AG04449 (cell line): ENCODE results near the gene CD9.

Experiments used
- CTCF ChIA-PET: fragments of 350-600 bp; formaldehyde crosslinking; extraction: SDS; loops from one replicate; lab custom pipeline; 2021; ENCODE audit warnings: antibody characterized with exemption; lab: Yijun Ruan, JAX
- POLR2A ChIA-PET: fragments of 400-600, 350-600 bp; formaldehyde crosslinking; extraction: SDS; loops from one replicate; lab custom pipeline; 2020; ENCODE audit warnings: antibody characterized with exemption, inconsistent platforms; lab: Yijun Ruan, JAX
- DNase-seq: peaks from one replicate; pipeline ENCODE4 v3.0.0-alpha.2; 2010; ENCODE audit warnings: low read depth, low spot score
- H3K4me3 ChIP-seq: 2 replicates; pipeline ENCODE4 v1.5.1; 2011; ENCODE audit warnings: low read depth, mild to moderate bottlenecking, control low read depth, low read length
- CTCF ChIP-seq: IDR thresholded peaks from one replicate; pipeline ENCODE4 v1.5.1; 2011; ENCODE audit warnings: mild to moderate bottlenecking, moderate library complexity, low read length, control low read depth, inconsistent platforms; ENCODE audit not compliant: insufficient read depth; ENCODE audit errors: missing control alignments

The CD9 gene

DNA sequence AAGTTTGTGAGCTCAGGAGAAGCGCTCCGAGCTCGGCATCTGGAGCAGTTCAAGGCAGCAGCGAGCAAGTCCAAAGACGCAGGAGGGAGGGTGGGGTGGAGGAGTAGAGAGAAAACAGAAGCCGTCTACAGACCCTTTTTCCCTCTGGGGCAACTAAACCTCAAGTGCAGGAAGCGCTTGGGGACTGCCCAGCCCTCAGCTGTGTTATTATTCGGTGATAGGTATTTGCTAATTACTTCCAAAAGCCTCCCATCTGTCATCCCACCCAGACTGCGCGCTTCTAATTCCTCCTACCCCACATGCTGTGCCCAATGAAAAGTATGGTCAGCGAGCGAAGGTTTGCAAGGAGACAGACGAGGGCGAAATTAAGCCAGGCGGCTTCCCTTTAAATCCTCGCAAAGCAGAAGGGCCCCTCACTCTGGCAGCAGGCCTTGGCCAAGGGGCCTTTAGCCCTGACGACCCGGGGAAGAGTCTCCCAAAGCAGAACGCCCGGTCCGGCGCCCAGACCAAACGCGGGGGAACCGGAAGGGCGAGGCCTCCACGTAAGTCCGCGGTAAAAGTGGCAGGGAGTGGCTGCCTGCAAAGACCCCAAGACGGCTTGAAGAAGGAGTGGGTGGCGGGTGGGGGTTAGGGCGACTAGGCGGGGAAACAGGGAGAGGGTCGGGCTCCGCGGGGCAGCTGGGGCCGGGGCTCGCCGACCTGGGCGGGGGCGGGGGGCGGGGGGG is 507 bp upstream of the CD9 start:
- TF ChIP-seq CTCF, result no peak
- CTCF ChIA-PET, result interaction anchor here (1.1 to 14.1 kb wide), 7 partner anchors 10 to 212 kb away, joined by 3 to 269 read pairs (median 3); no protein-coding TSS in a partner anchor
- POLR2A ChIA-PET, result no interaction called here
- H3K4me3 ChIP-seq, result peak overlapping the region; percentile 32
- DNase-seq, result no peak

DNA sequence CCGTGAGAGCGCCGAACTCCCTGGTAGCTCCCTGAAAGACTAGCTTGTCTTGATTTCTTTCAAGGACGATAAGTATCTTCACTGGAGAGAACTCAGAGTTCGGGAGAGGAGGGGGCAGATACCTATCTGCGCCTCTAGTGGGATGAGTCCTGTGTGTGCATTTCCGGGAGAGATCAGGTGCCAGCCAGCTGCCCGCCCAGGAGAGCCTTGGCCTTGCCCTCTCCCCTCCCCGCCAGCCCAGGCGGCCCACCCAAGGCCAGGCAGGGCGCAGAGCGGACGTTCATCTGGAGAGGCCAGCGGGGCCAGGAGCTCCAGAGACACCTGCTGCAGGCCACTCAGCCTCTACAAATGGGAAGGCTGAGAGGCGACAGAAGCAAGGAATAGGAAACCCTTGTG is 1.0 kb downstream of the CD9 start:
- ChIA-PET CTCF (interaction anchor here (0.9 to 14.1 kb wide), 8 partner anchors 8 to 145 kb away, joined by 3 to 269 read pairs (median 4); no protein-coding TSS in a partner anchor), POLR2A (no interaction called here)
- no peak for DNase-seq
- no peak for TF ChIP-seq CTCF
- no peak overlapping the region for H3K4me3 ChIP-seq

DNA sequence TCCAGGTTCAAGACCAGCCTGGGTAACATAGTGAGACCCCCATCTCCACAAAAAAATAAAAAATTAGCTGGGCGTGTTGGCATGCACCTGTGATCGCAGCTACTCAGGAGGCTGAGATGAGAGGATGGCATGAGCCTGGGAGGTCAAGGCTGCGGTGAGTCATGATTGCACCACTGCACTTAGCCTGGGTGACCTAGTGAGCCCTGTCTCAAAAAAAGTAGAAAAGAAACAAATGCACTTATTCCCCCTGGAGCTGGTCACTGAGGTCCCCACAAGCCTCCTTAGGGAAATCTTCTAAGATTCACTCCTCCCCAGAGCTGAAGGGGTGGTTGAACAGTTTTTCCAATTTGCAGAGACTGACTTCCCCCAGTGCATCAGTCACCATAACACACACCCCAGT is 1.6 kb downstream of the CD9 start:
- no peak overlapping the region for H3K4me3 ChIP-seq
- ChIA-PET POLR2A (no interaction called here), CTCF (interaction anchor here (11.8 to 14.1 kb wide), 3 partner anchors 8 to 83 kb away, joined by 207 to 269 read pairs (median 246); no protein-coding TSS in a partner anchor)
- TF ChIP-seq CTCF, result no peak
- no peak for DNase-seq

DNA sequence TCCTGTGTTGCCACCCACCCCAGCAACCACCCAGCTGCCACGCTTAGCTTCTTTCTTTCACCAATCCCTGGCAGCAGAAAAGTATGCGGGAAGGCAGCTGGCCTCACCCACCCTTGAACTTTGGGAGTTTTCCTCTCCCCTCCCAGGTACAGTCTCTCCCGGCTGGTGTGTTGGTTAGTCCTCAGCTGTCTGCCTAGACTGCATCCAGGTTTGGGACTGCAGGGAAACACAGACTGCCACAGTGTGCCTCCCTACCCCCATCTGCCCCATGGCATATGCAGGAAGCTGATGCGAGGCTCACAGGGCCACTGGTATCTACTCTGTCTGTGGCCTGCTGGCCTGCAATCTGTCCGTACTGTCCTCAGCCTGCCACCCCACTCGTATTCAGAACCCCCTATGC is 2.1 kb downstream of the CD9 start:
- DNase-seq, result no peak
- no peak for TF ChIP-seq CTCF
- no peak overlapping the region for H3K4me3 ChIP-seq
- CTCF ChIA-PET, result interaction anchor here (1.2 to 14.1 kb wide), 4 partner anchors 8 to 83 kb away, joined by 6 to 269 read pairs (median 226); no protein-coding TSS in a partner anchor
- POLR2A ChIA-PET, result no interaction called here

GRCh38 chr12:6202846-6203245 is 2.6 kb downstream of the CD9 start:
- CTCF ChIA-PET, result interaction anchor here (1.2 to 14.1 kb wide), 4 partner anchors 7 to 82 kb away, joined by 6 to 269 read pairs (median 226); no protein-coding TSS in a partner anchor
- no peak for DNase-seq
- POLR2A ChIA-PET, result no interaction called here
- no peak overlapping the region for H3K4me3 ChIP-seq
- TF ChIP-seq CTCF, result no peak

- DNase-seq, result no peak
- ChIA-PET CTCF (interaction anchor here (11.8 to 14.1 kb wide), 4 partner anchors 5 to 82 kb away, joined by 207 to 269 read pairs (median 226); partner anchors contain the start of gene CD9), POLR2A (no interaction called here)
- no peak overlapping the region for H3K4me3 ChIP-seq
- no peak for TF ChIP-seq CTCF
Observed at GRCh38 chr12:6203601-6204000, 3.4 kb downstream of the CD9 start.
